Fibroblast of villous mesenchyme (primary cell): Measurements from ENCODE around the gene RAB28. TPM values are rescaled to one million over a fixed set of nuclear protein-coding genes. Genes with fewer than 3 reads are reported as not detected.

ENCODE experiments used
- DNase-seq: peaks from one replicate; pipeline ENCODE4 v3.0.0-alpha.2; 2010; ENCODE audit warnings: low read depth
- H3K4me3 ChIP-seq: 2 replicates; pipeline ENCODE4 v1.5.1; 2011; ENCODE audit warnings: low read depth, mild to moderate bottlenecking, low read length
- CTCF ChIP-seq: IDR thresholded peaks from 2 replicates; pipeline ENCODE4 v1.5.1; 2012; ENCODE audit warnings: low read depth, mild to moderate bottlenecking, low read length; ENCODE audit not compliant: insufficient read depth
- total RNA-seq: library from RNA; depleted of rRNA; stranded (reverse); fragments of >200 nt; gene quantifications from 2 replicates; pipeline ENCODE4 v1.2.3, GENCODE V29; 2012

RAB28 gene
- 20.6 and 21.6 TPM in 2 replicates for total RNA-seq

GRCh38 chr4:13484122-13484748 is at the start of gene RAB28:
RAB28 (minus strand) TSS chr4:13484340.
- peak within 1 kb of the TSS; percentile 88 for H3K4me3 ChIP-seq
- peak; percentile 94 for DNase-seq
- TF ChIP-seq CTCF = no peak

- TF ChIP-seq CTCF = no peak
- no peak overlapping the region for H3K4me3 ChIP-seq
- no peak for DNase-seq
Measured at GRCh38 chr4:13531625-13531998, 47.5 kb upstream of the RAB28 start.

GRCh38 chr4:13530823-13531624 is 46.9 kb upstream of the RAB28 start:
- DNase-seq = no peak
- TF ChIP-seq CTCF = no peak
- H3K4me3 ChIP-seq = no peak overlapping the region

GRCh38 chr4:13529128-13529919 is 45.2 kb upstream of the RAB28 start:
- TF ChIP-seq CTCF = no peak
- no peak overlapping the region for H3K4me3 ChIP-seq
- no peak for DNase-seq

- H3K4me3 ChIP-seq = no peak overlapping the region
- no peak for TF ChIP-seq CTCF
- DNase-seq = no peak
Measured at GRCh38 chr4:13528821-13529127, 44.6 kb upstream of the RAB28 start.

GRCh38 chr4:13527981-13528820 is 44.1 kb upstream of the RAB28 start:
- H3K4me3 ChIP-seq = no peak overlapping the region
- no peak for TF ChIP-seq CTCF
- no peak for DNase-seq
